AG04450 (cell line): ENCODE measurements around the gene OR52I1. TPM values are rescaled to one million over a fixed set of nuclear protein-coding genes. Genes with fewer than 3 reads are reported as not detected.

ENCODE experiments used
- CTCF ChIA-PET: fragments of 300-600, 350-600 bp; formaldehyde crosslinking; extraction: SDS; loops from one replicate; lab custom pipeline; 2022; ENCODE audit warnings: antibody characterized with exemption, inconsistent platforms; lab: Charles Lee
- POLR2A ChIA-PET: fragments of 350-600 bp; formaldehyde crosslinking; extraction: SDS; loops from one replicate; lab custom pipeline; 2021; ENCODE audit warnings: antibody characterized with exemption, inconsistent platforms; lab: Yijun Ruan, JAX
- DNase-seq: peaks from one replicate; pipeline ENCODE4 v3.0.0-alpha.2; 2011; ENCODE audit warnings: low read depth, low spot score
- H3K27ac ChIP-seq: one replicate; pipeline ENCODE4 v1.5.1; 2012; ENCODE audit warnings: low read depth, low read length, control low read depth
- H3K27me3 ChIP-seq: one replicate; pipeline ENCODE4 v1.6.0; 2012; ENCODE audit warnings: low read length; ENCODE audit not compliant: control insufficient read depth, insufficient read depth
- H3K4me3 ChIP-seq: 2 replicates; pipeline ENCODE4 v1.5.1; 2011; ENCODE audit warnings: mild to moderate bottlenecking, low read depth, low read length, control low read depth
- H3K9me3 ChIP-seq: 2 replicates; pipeline ENCODE4 v1.5.1; 2012; ENCODE audit warnings: low read length; ENCODE audit not compliant: control insufficient read depth, insufficient read depth
- polyA plus RNA-seq: library from polyadenylated mRNA; depleted of rRNA; stranded (reverse); fragments of >200 nt; gene quantifications from 2 replicates; pipeline ENCODE4 v1.2.3, GENCODE V29; 2011
- TF ChIP-seq, protein P1 (sequence below): IDR thresholded peaks from 2 replicates; pipeline ENCODE4 v1.5.1; 2011; ENCODE audit warnings: low read depth, low read length, control low read depth, inconsistent platforms

The OR52I1 gene
- polyA plus RNA-seq, 1 experiment = not detected

DNA sequence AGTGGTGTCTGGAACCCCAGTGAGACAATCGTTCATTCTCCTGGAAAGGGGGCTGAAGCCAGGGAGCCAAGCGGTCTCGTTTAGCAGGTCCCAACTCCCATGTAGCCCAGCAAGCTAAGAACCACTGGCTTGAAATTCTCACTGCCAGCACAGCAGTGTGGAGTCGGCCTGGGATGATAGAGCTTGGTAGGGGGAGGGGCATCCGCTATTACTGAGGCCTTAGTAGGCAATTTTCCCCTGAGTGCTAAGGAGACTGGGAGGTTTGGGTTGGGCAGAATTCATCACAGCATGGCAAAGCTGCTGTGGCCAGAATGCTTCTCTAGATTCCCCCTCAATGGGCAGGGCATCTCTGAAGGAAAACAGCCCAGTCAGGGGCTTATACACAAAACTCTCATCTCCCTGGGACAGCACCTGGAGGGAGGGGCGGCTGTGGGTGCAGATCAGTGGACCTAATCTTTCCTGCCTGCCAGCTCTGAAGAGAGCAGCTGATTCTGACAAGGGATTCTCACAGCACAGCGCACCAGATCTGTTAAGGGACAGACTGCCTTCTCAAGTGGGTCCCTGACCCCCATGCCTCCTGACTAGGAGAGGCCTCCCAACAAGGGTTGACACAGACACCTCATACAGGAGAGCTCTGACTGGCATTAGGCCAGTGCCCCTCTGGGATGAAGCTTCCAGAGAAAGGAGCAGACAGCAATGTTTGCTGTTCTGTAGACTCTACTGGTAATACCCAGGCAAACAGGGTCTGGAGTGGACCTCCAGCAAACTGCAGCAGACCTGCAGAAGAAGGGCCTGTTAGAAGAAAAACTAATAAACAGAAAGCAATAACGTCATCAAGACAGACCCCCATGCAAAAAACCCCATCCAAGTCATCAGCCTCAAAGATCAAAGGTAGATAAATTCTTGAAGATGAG lies 34.1 kb upstream of the OR52I1 start:
- Histone ChIP-seq H3K27ac (no peak overlapping the region), H3K4me3 (no peak overlapping the region), H3K27me3 (no peaks in the 10 kb centered on the region), H3K9me3 (no peaks in the 10 kb centered on the region)
- TF ChIP-seq, protein P1, sequence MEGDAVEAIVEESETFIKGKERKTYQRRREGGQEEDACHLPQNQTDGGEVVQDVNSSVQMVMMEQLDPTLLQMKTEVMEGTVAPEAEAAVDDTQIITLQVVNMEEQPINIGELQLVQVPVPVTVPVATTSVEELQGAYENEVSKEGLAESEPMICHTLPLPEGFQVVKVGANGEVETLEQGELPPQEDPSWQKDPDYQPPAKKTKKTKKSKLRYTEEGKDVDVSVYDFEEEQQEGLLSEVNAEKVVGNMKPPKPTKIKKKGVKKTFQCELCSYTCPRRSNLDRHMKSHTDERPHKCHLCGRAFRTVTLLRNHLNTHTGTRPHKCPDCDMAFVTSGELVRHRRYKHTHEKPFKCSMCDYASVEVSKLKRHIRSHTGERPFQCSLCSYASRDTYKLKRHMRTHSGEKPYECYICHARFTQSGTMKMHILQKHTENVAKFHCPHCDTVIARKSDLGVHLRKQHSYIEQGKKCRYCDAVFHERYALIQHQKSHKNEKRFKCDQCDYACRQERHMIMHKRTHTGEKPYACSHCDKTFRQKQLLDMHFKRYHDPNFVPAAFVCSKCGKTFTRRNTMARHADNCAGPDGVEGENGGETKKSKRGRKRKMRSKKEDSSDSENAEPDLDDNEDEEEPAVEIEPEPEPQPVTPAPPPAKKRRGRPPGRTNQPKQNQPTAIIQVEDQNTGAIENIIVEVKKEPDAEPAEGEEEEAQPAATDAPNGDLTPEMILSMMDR = no peak
- ChIA-PET CTCF (no interaction called here), POLR2A (no interaction called here)
- DNase-seq = no peak

DNA sequence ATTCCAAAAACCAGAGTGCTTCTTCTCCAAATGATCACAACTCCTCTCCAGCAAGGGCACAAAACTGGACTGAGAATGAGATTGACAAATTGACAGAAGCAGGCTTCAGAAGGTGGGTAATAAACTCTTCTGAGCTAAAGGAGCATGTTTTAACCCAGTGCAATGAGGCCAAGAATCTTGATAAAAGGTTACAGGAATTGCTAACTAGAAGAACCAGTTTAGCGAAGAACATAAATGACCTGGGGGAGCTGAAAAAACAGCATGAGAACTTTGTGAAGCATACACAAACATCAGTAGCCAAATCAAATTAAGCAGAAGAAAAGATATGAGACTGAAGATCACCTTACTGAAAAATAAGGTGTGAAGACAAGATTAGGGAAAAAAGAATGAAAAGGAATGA lies 33.4 kb upstream of the OR52I1 start:
- no peak for DNase-seq
- TF ChIP-seq, protein P1 = no peak
- Histone ChIP-seq H3K9me3 (no peaks in the 10 kb centered on the region), H3K27ac (no peak overlapping the region), H3K27me3 (no peaks in the 10 kb centered on the region), H3K4me3 (no peak overlapping the region)
- ChIA-PET CTCF (no interaction called here), POLR2A (no interaction called here)

DNA sequence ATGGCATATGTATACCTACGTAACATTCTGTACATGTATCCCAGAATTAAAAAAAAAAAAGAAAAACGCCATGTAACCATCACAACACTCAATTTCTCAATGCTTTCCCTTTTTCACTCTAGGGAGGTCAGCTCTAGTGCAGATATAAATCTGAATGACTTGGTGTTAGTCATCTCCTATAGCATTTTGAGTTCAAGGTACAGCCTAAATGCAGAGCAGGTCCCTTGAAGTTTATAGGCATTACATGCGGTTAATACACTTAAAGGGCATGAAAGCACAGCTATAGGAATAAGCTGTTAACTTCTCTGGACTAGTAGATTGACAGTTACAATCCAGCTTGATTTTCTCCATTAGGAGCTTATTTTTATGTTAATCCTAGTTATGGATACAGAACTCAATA lies 28.5 kb upstream of the OR52I1 start:
- H3K27me3 ChIP-seq = no peaks in the 10 kb centered on the region
- H3K27ac ChIP-seq = no peak overlapping the region
- ChIA-PET POLR2A (no interaction called here), CTCF (no interaction called here)
- no peak overlapping the region for H3K4me3 ChIP-seq
- TF ChIP-seq, protein P1 = no peak
- no peaks in the 10 kb centered on the region for H3K9me3 ChIP-seq
- DNase-seq = no peak

DNA sequence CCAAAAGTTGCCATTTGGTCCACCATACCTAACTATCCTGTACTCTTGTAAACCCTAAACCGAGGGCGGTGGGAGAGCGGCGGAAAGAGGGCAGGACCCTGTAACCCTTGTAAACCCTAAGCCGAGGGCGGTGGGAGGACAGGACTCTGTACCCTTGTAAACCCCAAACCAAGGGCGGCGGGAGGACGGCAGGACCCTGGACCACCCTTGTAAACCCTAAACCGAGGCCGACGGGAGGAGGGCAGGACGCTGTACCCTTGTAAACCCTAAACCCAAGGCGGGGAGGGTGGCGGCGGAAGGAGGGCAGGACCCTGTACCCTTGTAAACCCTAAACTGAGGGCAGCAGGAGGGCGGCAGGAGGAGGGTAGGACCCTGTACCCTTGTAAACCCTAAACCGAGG lies 24.8 kb upstream of the OR52I1 start:
- Histone ChIP-seq H3K27me3 (no peaks in the 10 kb centered on the region), H3K9me3 (no peaks in the 10 kb centered on the region), H3K27ac (no peak overlapping the region), H3K4me3 (no peak overlapping the region)
- ChIA-PET POLR2A (no interaction called here), CTCF (no interaction called here)
- DNase-seq = no peak
- TF ChIP-seq, protein P1 = no peak

DNA sequence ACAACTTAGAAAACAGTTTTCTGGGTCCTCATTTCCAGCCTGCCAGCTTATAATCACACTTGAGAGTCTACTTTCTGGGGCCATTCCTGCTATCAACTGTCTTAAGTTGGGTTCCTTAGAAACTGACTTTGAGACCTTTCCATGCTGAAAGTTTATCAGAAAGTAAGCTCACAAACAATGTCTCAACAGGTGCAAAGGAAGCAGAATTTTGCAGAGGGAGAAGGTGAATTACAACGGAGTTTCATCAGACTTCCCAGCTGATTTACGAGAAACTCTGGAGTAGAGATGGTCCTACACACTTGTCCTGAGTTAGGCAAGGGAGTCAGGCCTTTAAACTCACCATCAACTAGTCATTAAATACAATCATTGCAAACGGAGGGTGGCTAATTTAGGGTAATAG lies 17.0 kb upstream of the OR52I1 start:
- Histone ChIP-seq H3K27me3 (no peaks in the 10 kb centered on the region), H3K27ac (no peak overlapping the region), H3K4me3 (no peak overlapping the region), H3K9me3 (no peaks in the 10 kb centered on the region)
- TF ChIP-seq, protein P1 = no peak
- no peak for DNase-seq
- ChIA-PET CTCF (interaction anchor here (0.6 kb wide), 1 partner anchor 11 kb away, joined by 5 read pairs; no protein-coding TSS in a partner anchor), POLR2A (no interaction called here)
